ENCODE measurements around the gene CDC42BPA.

DNA sequence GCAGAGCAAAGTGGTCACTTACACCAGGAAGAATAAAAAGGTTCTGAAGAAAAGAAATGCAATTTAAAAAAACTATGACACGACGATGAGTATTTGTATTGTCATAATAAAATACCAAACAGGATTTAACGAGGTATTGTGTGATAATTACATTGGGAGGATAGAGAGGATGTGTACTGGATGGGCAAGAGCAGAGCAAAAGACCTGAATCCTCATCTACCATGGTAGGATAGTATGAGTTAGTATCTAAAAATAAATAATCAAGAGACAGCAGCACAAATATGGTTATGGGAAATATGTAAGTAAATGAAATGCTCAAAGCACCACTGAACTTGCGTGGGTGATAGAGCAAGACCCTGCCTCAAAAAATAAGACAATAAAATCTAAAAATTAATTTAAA is 162.6 kb downstream of the CDC42BPA start:
- TF ChIP-seq CTCF (IDR thresholded peaks at IDR 0.05), result no peak
- no peak for TF ChIP-seq POLR2A (IDR thresholded peaks at IDR 0.05)
